NCI-H446 (cell line): ENCODE measurements around the gene FANCC.

Experiments used
- DNase-seq, 2 experiments: peaks; one replicate each; lab custom pipeline; 2025; lab: John Stamatoyannopoulos, UW

Gene FANCC

GRCh38 chr9:95070549-95071021 is 246.9 kb downstream of the FANCC start:
- no peak for DNase-seq

DNA sequence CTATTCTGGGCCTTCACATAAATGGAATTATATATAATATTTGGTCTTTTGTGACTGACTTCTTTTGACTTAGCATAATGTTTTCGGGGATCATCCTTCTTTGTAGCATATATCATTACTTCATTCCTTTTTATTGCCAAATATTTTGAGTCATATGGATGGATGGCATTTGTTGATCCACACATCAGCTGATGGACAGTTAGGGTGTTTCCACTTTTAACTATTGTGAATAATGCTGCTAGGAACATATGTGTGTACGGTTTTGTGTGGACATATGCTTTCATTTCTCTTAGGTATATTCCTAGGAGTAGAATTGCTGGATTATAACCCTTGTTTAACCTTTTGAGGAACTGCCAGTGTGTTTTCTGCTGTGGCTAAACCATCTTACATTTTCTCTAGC is 249.6 kb downstream of the FANCC start:
- no peak for DNase-seq

GRCh38 chr9:95067057-95067456 is 250.5 kb downstream of the FANCC start:
- no peak for DNase-seq

GRCh38 chr9:95065224-95065623 is 252.3 kb downstream of the FANCC start:
- no peak for DNase-seq

DNA sequence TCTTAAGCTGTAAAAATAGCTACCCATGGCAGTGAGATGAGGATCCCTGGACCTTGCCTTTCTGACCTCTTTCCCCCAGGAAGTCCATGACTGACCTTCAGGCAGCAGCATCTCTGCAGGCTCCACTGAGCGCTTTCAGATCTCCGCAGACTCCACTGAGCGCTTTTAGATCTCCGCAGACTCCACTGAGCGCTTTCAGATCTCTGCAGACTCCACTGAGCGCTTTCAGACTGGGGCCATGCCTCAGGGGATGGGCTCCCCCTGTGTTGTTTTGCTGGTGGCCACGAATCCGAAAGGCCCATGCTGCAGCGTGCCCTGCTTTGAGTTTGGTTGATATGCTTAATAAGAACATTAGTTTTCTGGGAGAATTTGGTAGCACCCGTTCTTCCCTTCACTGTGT is 254.2 kb downstream of the FANCC start:
- DNase-seq: no peak

DNA sequence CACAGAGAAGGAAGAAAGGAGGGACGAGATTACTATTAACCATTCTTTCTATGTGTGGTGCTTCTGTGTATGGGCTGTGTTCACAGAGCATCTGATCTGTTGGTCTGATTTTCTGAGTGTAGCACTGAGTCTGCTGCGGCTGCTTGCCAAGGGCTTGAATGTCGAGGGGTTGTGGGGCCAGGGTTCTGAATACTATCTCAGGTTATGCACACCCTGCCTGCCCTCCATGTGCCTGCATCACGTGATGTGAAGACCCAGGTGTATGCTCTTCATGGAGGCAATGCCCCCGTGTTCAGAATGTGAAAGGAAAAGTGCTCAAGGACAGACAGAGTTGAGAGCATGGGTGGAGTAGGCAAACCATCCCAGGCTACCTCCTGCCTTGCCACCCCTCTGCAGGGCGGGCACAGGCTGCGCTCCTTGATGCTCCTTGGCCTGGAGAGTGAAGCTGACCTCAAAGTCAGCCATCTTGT is 254.9 kb downstream of the FANCC start:
- DNase-seq: no peak

DNA sequence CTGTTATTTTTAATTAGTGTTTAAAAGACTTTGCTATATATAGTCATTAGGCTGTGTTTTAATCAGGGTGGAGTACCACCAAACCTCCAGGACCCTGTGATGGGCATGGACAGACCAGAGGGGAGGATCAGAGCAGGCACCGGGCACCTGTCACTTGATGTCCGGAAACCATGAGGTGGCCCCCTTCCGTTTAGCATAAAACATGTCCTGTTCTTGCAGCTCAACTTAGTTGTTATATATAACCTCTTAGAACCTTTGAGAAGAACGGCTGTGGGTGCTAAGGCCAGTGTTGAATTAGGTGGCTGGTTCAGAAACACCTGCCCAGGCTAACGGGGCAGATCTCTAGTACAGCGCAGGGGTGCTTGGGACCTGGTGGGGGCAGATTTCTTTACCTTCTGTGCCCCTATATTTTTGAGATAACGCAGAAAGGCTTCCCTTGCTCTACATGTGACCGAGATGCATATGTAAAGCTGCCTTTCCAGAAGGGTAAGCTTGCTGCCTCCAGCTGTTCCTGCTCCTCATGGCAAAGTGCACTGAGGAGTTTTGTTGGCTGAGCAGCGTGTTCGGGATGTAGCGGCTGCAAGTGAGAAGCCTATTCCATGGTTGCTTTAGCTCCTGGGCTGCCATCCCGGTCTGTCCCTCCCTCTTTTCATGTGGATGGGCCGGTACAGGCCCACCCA is 255.5 kb downstream of the FANCC start:
- DNase-seq: no peak

DNA sequence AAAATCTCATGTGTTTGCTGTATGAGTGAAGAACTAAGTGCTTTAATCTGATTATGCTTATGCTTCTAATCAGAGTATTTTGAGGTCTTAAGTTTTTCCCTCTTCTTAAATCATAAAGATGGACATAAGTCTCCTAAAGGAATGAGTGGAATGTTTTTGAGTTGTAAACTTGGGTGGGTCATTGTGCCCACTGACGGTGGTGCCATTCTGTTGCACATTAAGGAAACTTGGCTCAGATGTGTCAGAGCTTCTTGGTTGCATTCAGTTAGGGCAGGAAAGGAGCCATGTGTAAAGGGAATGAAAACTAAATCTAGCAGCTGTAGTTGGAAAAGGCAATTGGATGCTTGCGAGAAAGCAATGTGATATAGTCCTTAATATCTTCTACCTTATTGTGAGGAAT is 256.6 kb downstream of the FANCC start:
- DNase-seq: no peak

DNA sequence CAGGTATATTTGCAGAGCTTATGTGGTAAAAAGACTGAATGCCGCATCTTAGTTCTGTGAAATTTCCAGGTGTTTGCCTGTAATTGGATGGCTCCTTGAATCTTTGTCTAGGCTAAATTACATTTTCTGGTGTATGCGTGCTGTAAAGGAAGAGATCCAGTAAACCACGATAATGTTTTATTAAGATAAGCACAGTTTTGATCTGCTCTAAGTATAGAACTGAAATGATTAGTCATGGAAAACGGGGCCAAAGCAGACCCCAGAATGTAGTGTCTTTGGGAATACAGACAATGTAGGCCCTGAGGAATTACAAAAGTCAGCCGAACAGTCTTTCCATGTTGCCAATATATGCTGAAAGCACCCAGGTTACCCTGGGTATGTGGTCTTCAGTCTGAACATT is 257.3 kb downstream of the FANCC start:
- no peak for DNase-seq

DNA sequence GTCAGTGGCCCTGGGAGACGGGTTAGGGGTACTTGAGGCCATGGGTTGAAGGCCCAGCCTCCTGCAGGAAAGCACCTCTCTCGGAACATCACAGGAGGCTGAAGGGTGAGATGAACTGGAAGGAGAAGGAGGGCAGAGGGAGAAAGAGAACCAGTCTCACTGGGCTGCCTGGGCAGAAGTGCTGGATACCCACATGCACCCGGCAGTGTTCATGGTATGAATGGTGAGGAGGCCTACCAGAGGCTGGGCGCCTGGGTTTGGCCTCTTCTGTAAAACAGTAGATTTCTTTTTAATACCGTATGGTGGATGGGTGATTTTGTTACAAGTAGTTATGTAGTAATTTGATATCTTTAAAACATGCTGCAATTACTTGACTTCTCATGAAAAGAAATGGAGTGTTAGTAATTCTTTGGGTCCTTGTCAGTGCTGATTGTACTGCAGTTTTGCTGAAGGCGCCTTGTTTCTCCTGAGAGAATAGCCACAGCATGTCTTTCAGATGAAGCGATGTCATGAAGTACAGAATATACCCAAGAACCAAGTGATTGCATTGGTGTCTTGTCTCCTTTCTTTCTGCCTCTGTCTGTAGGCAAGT is 258.6 kb downstream of the FANCC start:
- DNase-seq: no peak

- DNase-seq: no peak
Measured at GRCh38 chr9:95058121-95058785, 259.3 kb downstream of the FANCC start.

GRCh38 chr9:95057101-95057500 is 260.4 kb downstream of the FANCC start:
- DNase-seq: no peak

- DNase-seq: no peak
Measured at GRCh38 chr9:95055851-95056551, 261.5 kb downstream of the FANCC start.

GRCh38 chr9:95055334-95055850 is 262.1 kb downstream of the FANCC start:
- no peak for DNase-seq

- DNase-seq: no peak
Measured at GRCh38 chr9:95053611-95054570, 263.6 kb downstream of the FANCC start.

- DNase-seq: no peak
Measured at GRCh38 chr9:95049761-95050160, 267.7 kb downstream of the FANCC start.
